K562 (cell line): ENCODE data around the gene AHNAK. TPM values are rescaled to one million over a fixed set of nuclear protein-coding genes. Genes with fewer than 3 reads are reported as not detected.
A peak's percentile ranks its signal among the peaks of the same experiment; 100 is the strongest.

Experiments
- ATF3 ChIP-seq, 2 experiments: fragments of 450-650 bp in 1 of 2; sonication (generic) in 1 of 2; formaldehyde crosslinking in 1 of 2; IDR thresholded peaks in 1 of 2; conservative IDR thresholded peaks in 1 of 2; 2 replicates each; pipeline versions ENCODE4 v1.6.1 to v1.8.1; 2016 to 2023; ENCODE audit warnings: mild to moderate bottlenecking in 2 of 2, moderate library complexity in 2 of 2, inconsistent platforms in 1 of 2, missing genetic modification reagents in 1 of 2
- C11orf30 ChIP-seq: fragments of 450-650 bp; IDR thresholded peaks from 2 replicates; pipeline ENCODE4 v1.6.1; 2016; ENCODE audit warnings: low read depth, mild to moderate bottlenecking
- CBFB ChIP-seq: sonication (generic); formaldehyde crosslinking; IDR thresholded peaks from 2 replicates; pipeline ENCODE4 v1.4.0; 2020; ENCODE audit warnings: mild to moderate bottlenecking, missing genetic modification reagents
- CREB1 ChIP-seq, 2 experiments: sonication (generic) in 1 of 2; formaldehyde crosslinking in 1 of 2; IDR thresholded peaks; 2 replicates each; pipeline versions ENCODE4 v1.6.1 to v1.8.0; 2012 to 2022; ENCODE audit warnings: inconsistent platforms in 1 of 2, mild to moderate bottlenecking in 1 of 2, missing genetic modification reagents in 1 of 2, moderate library complexity in 1 of 2
- CTCFL ChIP-seq: IDR thresholded peaks from 2 replicates; pipeline ENCODE4 v1.6.1; 2011; ENCODE audit warnings: borderline replicate concordance, low read depth, mild to moderate bottlenecking, moderate library complexity, low read length; ENCODE audit not compliant: insufficient read depth, poor library complexity, severe bottlenecking
- DPF2 ChIP-seq: fragments of 450-650 bp; IDR thresholded peaks from 2 replicates; pipeline ENCODE4 v1.6.1; 2016
- E2F6 ChIP-seq, 2 experiments: IDR thresholded peaks; 2 replicates each; pipeline ENCODE4 v1.6.1; 2011; ENCODE audit warnings: borderline replicate concordance in 1 of 2, control low read depth in 1 of 2, low read depth in 1 of 2, low read length in 1 of 2, mild to moderate bottlenecking in 1 of 2, mixed read lengths in 1 of 2, moderate library complexity in 1 of 2; ENCODE audit not compliant: insufficient read depth in 1 of 2, insufficient read length in 1 of 2, poor library complexity in 1 of 2, severe bottlenecking in 1 of 2; ENCODE audit errors: extremely low read depth in 1 of 2
- HLTF ChIP-seq: fragments of 450-650 bp; IDR thresholded peaks from 2 replicates; pipeline ENCODE4 v1.6.1; 2016
- MYC ChIP-seq, 2 experiments: fragments of 250-450 bp in 1 of 2; sonication (Bioruptor Pico) in 1 of 2; IDR thresholded peaks; 2 replicates each; pipeline versions ENCODE4 v1.5.1 to v1.6.1; 2012 to 2021; ENCODE audit warnings: low read depth in 2 of 2, borderline replicate concordance in 1 of 2, improper control_type of control experiment in 1 of 2, low read length in 1 of 2, mild to moderate bottlenecking in 1 of 2, moderate library complexity in 1 of 2
- RBM39 ChIP-seq: fragments of 200-400 bp; formaldehyde crosslinking; optimal IDR thresholded peaks from 2 replicates; pipeline ENCODE3; 2018; ENCODE audit warnings: low read depth, low read length
- THRB ChIP-seq: fragments of 450-650 bp; formaldehyde crosslinking; conservative IDR thresholded peaks from 2 replicates; pipeline ENCODE4 v1.4.0; 2022; ENCODE audit warnings: mild to moderate bottlenecking, missing genetic modification characterization
- YY1 ChIP-seq, 3 experiments: IDR thresholded peaks; 2 replicates each; pipeline ENCODE4 v1.6.1; 2011; ENCODE audit warnings: low read length in 2 of 3, mild to moderate bottlenecking in 2 of 3, moderate library complexity in 2 of 3, borderline replicate concordance in 1 of 3, control low read depth in 1 of 3, low read depth in 1 of 3; ENCODE audit not compliant: insufficient read depth in 3 of 3, insufficient replicate concordance in 2 of 3, control insufficient read depth in 1 of 3, insufficient read length in 1 of 3; ENCODE audit errors: extremely low read depth in 1 of 3
- ZNF408 ChIP-seq: fragments of 250-450 bp; sonication (Bioruptor Pico); IDR thresholded peaks from 2 replicates; pipeline ENCODE4 v1.4.0; 2020; ENCODE audit warnings: low read depth, mild to moderate bottlenecking, moderate library complexity
- ZNF583 ChIP-seq: fragments of 250-450 bp; sonication (Bioruptor Pico); IDR thresholded peaks from 2 replicates; pipeline ENCODE4 v1.4.0; 2020
- ZNF639 ChIP-seq, 2 experiments: fragments of 200-800 bp in 1 of 2; sonication (Bioruptor generic) in 1 of 2; sonication (generic) in 1 of 2; formaldehyde crosslinking in 1 of 2; IDR thresholded peaks in 1 of 2; conservative IDR thresholded peaks in 1 of 2; 2 replicates each; pipeline versions ENCODE4 v1.5.0 to v1.6.1; 2016 to 2020; ENCODE audit warnings: missing compliant biosample characterization in 1 of 2, missing genetic modification characterization in 1 of 2, missing genetic modification reagents in 1 of 2
- polyA plus RNA-seq, 8 experiments: library from polyadenylated mRNA; depleted of rRNA in 4 of 8; stranded (reverse) in 5 of 8; unstranded in 3 of 8; fragments of >200 nt; fragmentation: Nextera tagmentation in 2 of 8; fragmentation: Illumina TruSeq in 1 of 8; extraction: Ambion mirVana in 2 of 8; extraction: Trizol in 1 of 8; gene quantifications; 2 replicates each; pipeline versions ENCODE4 v1.2.1 to v1.2.3, GENCODE V29; 2011 to 2014; ENCODE audit warnings: inconsistent platforms in 1 of 8, missing spikeins in 1 of 8
- total RNA-seq, 7 experiments: library from RNA; depleted of rRNA in 6 of 7; stranded (reverse); fragments of >200 nt in 6 of 7; fragmentation: Illumina TruSeq in 2 of 7; extraction: Trizol in 2 of 7; gene quantifications; 2 replicates each; pipeline versions ENCODE4 v1.2.1 to v1.2.3, GENCODE V29; 2011 to 2021; ENCODE audit warnings: low replicate concordance in 1 of 7

The AHNAK gene
- total and polyA plus RNA-seq, 9 of the 15 experiments (the other 6 are each of a cell fraction or from before 2014, with no cell fraction given) = 1.5 to 89.7 (median 45.0) TPM

- peak; percentile 84 for TF ChIP-seq ATF3 (IDR thresholded peaks at IDR 0.05)
- TF ChIP-seq ATF3 (CRISPR knock-in tag; conservative IDR thresholded peaks at IDR 0.05) = no peak
- peak; percentile 53; the same call in 1 of the 2 replicates for TF ChIP-seq ZNF583 (CRISPR knock-in tag)
- TF ChIP-seq ZNF639 (CRISPR knock-in tag; conservative IDR thresholded peaks at IDR 0.05 in 1 of 2, IDR thresholded peaks at IDR 0.05 in 1 of 2) = peak in 1 of 2 experiments; percentile 20; a peak in 1 of 4 replicates
- no peak for TF ChIP-seq ZNF408 (CRISPR knock-in tag)
- no peak for TF ChIP-seq YY1 (IDR thresholded peaks at IDR 0.05; ENCODE audit: borderline replicate concordance in 1 of 3, control insufficient read depth in 1 of 3, extremely low read depth in 1 of 3, insufficient read depth in 3 of 3, insufficient read length in 1 of 3, insufficient replicate concordance in 2 of 3, low read depth in 1 of 3, low read length in 2 of 3)
- TF ChIP-seq CTCFL = no peak
- 0 out of 2 replicates have a peak, but pooled peaks have one; percentile 41 for TF ChIP-seq THRB (CRISPR knock-in tag)
- TF ChIP-seq HLTF = no peak
- 0 out of 2 replicates have a peak, but pooled peaks have one; percentile 45 for TF ChIP-seq CBFB
- no peak for TF ChIP-seq RBM39
- TF ChIP-seq CREB1 (IDR thresholded peaks at IDR 0.05) = peak; percentile 38; the same call in 1 of the 2 replicates
- TF ChIP-seq CREB1 (CRISPR knock-in tag; IDR thresholded peaks at IDR 0.05) = no peak
- 0 out of 2 replicates have a peak, but pooled peaks have one; percentile 9 for TF ChIP-seq DPF2
- peak; percentile 14; the same call in 1 of the 2 replicates for TF ChIP-seq MYC (IDR thresholded peaks at IDR 0.05; ENCODE audit: low read depth, low read length)
- peak; percentile 42; the same call in 1 of the 2 replicates for TF ChIP-seq MYC (CRISPR knock-in tag; IDR thresholded peaks at IDR 0.05; ENCODE audit: borderline replicate concordance, low read depth)
- TF ChIP-seq C11orf30 = peak; percentile 33; the same call in 1 of the 2 replicates
- peak; percentile 25 to 72 for TF ChIP-seq E2F6 (IDR thresholded peaks at IDR 0.05; ENCODE audit: borderline replicate concordance in 1 of 2, extremely low read depth in 1 of 2, insufficient read depth in 1 of 2, insufficient read length in 1 of 2, low read depth in 1 of 2, low read length in 1 of 2, poor library complexity in 1 of 2, severe bottlenecking in 1 of 2)
Measured at GRCh38 chr11:62556108-62556874, 9.7 kb upstream of the AHNAK start (continued).
